ENCODE results near the gene MMP3.

Gene MMP3

GRCh38 chr11:102829316-102830000 is 14.0 kb downstream of the MMP3 start:
- Mint-ChIP-seq H3K27ac (no peak overlapping the region), H3K36me3 (ENCODE audit: insufficient read depth) (no peaks in the 10 kb centered on the region), H3K27me3 (peaks cover 22 to 47% of the 10 kb centered on the region in 2 donors), H3K4me1 (ENCODE audit: low read depth in 2 of 2) (no peaks in the 10 kb centered on the region), H3K4me3 (no peak overlapping the region), H3K9me3 (no peaks in the 10 kb centered on the region)
- no peak for ATAC-seq (replicated peaks)
- DNase-seq: no peak

- H3K27me3 Mint-ChIP-seq: peaks cover 9 to 18% of the 10 kb centered on the region in 2 donors
- no peaks in the 10 kb centered on the region for H3K4me1 Mint-ChIP-seq (ENCODE audit: low read depth in 2 of 2)
- DNase-seq (no peak), ATAC-seq (replicated peaks) (no peak)
- no peaks in the 10 kb centered on the region for H3K36me3 Mint-ChIP-seq (ENCODE audit: insufficient read depth)
- no peak overlapping the region for H3K4me3 Mint-ChIP-seq
- H3K9me3 Mint-ChIP-seq: no peaks in the 10 kb centered on the region
- H3K27ac Mint-ChIP-seq: no peak overlapping the region
Measured at GRCh38 chr11:102824556-102824955, 18.9 kb downstream of the MMP3 start.

- H3K4me3 Mint-ChIP-seq: no peak overlapping the region
- no peak overlapping the region for H3K27ac Mint-ChIP-seq
- peaks cover 0 to 7% of the 10 kb centered on the region in 2 donors for H3K9me3 Mint-ChIP-seq
- ATAC-seq (replicated peaks) (no peak), DNase-seq (no peak)
- H3K27me3 Mint-ChIP-seq: no peaks in the 10 kb centered on the region
- H3K36me3 Mint-ChIP-seq (ENCODE audit: insufficient read depth): no peaks in the 10 kb centered on the region
- H3K4me1 Mint-ChIP-seq (ENCODE audit: low read depth in 2 of 2): no peaks in the 10 kb centered on the region
Measured at GRCh38 chr11:102819491-102819890, 23.9 kb downstream of the MMP3 start.

GRCh38 chr11:102813484-102813883 is 29.9 kb downstream of the MMP3 start:
- ATAC-seq (replicated peaks): no peak

DNA sequence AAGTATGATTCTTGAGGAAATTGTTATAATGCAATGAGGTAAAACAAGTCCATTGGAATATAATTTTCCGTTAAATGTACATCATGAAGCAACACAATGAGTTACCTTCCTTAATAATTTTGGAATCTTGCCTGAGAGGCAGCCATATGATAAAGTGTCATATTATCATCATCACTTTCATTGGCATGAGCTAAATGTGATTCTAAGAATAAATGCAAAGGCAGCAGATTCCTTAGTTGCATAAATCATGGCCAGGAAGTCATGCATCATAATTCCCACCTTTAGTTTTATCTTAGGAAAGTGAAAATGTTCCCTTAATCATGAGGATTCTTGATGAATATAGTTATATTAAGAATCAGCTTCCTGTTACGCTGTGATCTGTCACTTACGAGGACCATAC is 31.2 kb downstream of the MMP3 start:
- Mint-ChIP-seq H3K27ac (no peak overlapping the region), H3K36me3 (ENCODE audit: insufficient read depth) (no peaks in the 10 kb centered on the region), H3K9me3 (peaks cover 0 to 5% of the 10 kb centered on the region in 2 donors), H3K4me3 (no peak overlapping the region), H3K27me3 (peaks cover 13 to 21% of the 10 kb centered on the region in 2 donors), H3K4me1 (ENCODE audit: low read depth in 2 of 2) (no peaks in the 10 kb centered on the region)
- ATAC-seq (replicated peaks): no peak
- no peak for DNase-seq

More at GRCh38 chr11:102813484-102813883, 29.9 kb downstream of the MMP3 start:
- H3K4me1 Mint-ChIP-seq (ENCODE audit: low read depth in 2 of 2): no peaks in the 10 kb centered on the region
- H3K27ac Mint-ChIP-seq: no peak overlapping the region
- H3K9me3 Mint-ChIP-seq: peaks cover 0 to 7% of the 10 kb centered on the region in 2 donors
- no peaks in the 10 kb centered on the region for H3K36me3 Mint-ChIP-seq (ENCODE audit: insufficient read depth)
- DNase-seq: no peak
- peaks cover 4 to 9% of the 10 kb centered on the region in 2 donors for H3K27me3 Mint-ChIP-seq
- no peak overlapping the region for H3K4me3 Mint-ChIP-seq

DNA sequence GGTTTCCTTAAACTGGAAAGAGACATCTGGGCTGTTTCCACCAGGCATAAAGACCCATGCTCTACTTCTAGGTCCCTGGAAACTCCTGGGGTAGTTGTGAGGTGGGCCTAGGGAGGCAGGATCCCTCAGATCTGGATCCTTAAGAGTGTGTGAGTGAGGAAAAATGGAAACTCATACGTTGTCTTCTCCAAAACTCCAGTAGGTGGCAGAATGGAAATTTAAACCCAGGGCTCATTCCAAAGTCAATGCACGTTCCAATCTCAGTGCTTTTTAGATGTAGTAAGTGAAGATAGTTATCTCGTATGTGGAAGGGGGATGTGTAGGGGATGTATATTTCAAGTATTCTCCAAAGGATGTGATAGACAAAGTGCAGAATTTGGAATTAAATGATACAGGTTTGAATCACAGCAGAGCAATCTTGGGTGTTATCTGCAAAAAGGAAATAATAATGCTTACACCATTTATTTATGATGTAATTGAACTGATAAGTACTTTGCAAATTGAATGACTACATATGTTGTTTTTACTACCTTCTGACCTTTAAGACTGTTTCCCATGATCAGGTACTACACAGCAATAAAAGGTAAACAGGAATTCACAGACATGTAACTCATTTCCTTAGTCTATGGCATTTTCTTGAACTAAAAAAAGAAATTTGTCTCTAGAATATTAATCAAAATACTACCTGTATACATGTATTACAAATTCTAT is 32.3 kb downstream of the MMP3 start:
- ATAC-seq (replicated peaks): no peak
- Mint-ChIP-seq H3K36me3 (ENCODE audit: insufficient read depth) (no peaks in the 10 kb centered on the region), H3K9me3 (no peaks in the 10 kb centered on the region), H3K4me1 (ENCODE audit: low read depth in 2 of 2) (no peaks in the 10 kb centered on the region), H3K4me3 (no peak overlapping the region), H3K27me3 (peaks cover 13 to 21% of the 10 kb centered on the region in 2 donors), H3K27ac (no peak overlapping the region)
- no peak for DNase-seq

DNA sequence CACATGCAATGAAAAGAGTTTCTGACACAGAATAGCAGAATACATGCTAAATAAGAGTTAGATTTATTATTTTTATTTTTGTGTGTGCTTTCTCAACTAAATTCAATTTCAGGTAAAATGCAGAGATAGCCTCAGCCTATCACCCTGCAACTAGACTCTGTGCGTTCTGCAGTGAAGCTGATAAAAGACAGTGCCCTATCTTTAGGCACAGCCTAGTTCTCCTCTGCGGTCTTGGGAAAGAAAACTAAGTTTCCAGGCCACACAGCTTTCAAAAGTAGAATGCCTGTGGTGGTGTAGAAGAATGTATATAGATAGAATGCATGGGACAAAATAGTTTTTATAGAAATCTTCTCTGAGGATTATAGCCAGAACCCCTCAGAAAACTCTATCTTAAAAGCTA is 33.4 kb downstream of the MMP3 start:
- Mint-ChIP-seq H3K9me3 (no peaks in the 10 kb centered on the region), H3K27ac (no peak overlapping the region), H3K4me3 (no peak overlapping the region), H3K27me3 (peaks cover 13 to 21% of the 10 kb centered on the region in 2 donors), H3K4me1 (ENCODE audit: low read depth in 2 of 2) (no peaks in the 10 kb centered on the region), H3K36me3 (ENCODE audit: insufficient read depth) (no peaks in the 10 kb centered on the region)
- ATAC-seq (replicated peaks) (no peak), DNase-seq (no peak)

- ATAC-seq (replicated peaks) (no peak), DNase-seq (no peak)
- Mint-ChIP-seq H3K4me3 (no peak overlapping the region), H3K9me3 (peaks cover 0 to 3% of the 10 kb centered on the region in 2 donors), H3K36me3 (ENCODE audit: insufficient read depth) (no peaks in the 10 kb centered on the region), H3K4me1 (ENCODE audit: low read depth in 2 of 2) (no peaks in the 10 kb centered on the region), H3K27ac (no peak overlapping the region), H3K27me3 (peaks cover 21 to 22% of the 10 kb centered on the region in 2 donors)
Measured at GRCh38 chr11:102807921-102808320, 35.5 kb downstream of the MMP3 start.

DNA sequence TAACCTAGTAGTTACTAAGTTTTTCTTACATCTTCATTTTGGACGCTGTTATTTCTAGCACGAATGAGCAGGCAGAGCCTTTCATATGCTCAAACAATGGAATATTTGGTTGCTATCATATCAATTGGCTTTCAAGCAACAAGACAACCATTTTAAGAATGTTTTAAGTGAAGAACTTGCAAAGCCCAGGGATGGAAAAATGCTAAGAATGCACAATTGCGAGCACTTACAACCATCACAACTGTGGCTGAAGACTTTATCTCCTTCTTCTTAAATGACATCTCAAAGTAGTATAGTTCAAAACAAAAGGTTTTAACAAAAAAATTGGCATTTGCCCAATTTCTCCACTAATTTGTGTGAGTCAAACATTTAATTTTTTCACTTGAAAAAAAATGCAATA is 37.1 kb downstream of the MMP3 start:
- Mint-ChIP-seq H3K27ac (no peak overlapping the region), H3K4me1 (ENCODE audit: low read depth in 2 of 2) (no peaks in the 10 kb centered on the region), H3K36me3 (ENCODE audit: insufficient read depth) (no peaks in the 10 kb centered on the region), H3K27me3 (peaks cover 21 to 22% of the 10 kb centered on the region in 2 donors), H3K4me3 (no peak overlapping the region), H3K9me3 (peaks cover 0 to 3% of the 10 kb centered on the region in 2 donors)
- ATAC-seq (replicated peaks) (no peak), DNase-seq (no peak)

DNA sequence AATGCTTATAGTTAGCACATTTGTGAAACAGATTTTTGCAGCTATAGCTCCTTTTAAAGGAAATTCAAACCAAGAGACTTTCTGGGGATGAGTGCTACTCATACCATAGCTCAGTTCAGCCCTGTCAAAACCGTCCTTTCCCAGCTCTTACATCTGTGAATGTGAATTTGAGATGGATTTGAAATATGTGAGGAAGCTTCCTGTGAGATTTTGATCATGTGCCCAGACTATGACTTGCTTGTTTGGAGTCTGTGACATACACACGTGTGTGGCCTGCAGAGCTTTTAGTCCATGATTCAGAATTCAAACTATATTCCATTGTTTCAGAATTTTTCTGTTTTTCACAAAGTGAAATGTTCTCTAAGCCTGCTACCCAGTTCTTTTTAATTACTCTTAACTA is 41.1 kb downstream of the MMP3 start:
- no peak overlapping the region for H3K27ac Mint-ChIP-seq
- H3K27me3 Mint-ChIP-seq: peaks cover 8 to 10% of the 10 kb centered on the region in 2 donors
- ATAC-seq (replicated peaks) (no peak), DNase-seq (no peak)
- H3K4me1 Mint-ChIP-seq (ENCODE audit: low read depth in 2 of 2): no peaks in the 10 kb centered on the region
- peaks cover 0 to 3% of the 10 kb centered on the region in 2 donors for H3K9me3 Mint-ChIP-seq
- H3K4me3 Mint-ChIP-seq: no peak overlapping the region
- H3K36me3 Mint-ChIP-seq (ENCODE audit: insufficient read depth): no peaks in the 10 kb centered on the region

- no peak overlapping the region for H3K4me3 Mint-ChIP-seq
- no peaks in the 10 kb centered on the region for H3K36me3 Mint-ChIP-seq (ENCODE audit: insufficient read depth)
- H3K27ac Mint-ChIP-seq: no peak overlapping the region
- ATAC-seq (replicated peaks): no peak
- H3K27me3 Mint-ChIP-seq: peaks cover 7 to 9% of the 10 kb centered on the region in 2 donors
- H3K9me3 Mint-ChIP-seq: peaks cover 0 to 3% of the 10 kb centered on the region in 2 donors
- no peaks in the 10 kb centered on the region for H3K4me1 Mint-ChIP-seq (ENCODE audit: low read depth in 2 of 2)
- no peak for DNase-seq
Measured at GRCh38 chr11:102800767-102801166, 42.6 kb downstream of the MMP3 start.

DNA sequence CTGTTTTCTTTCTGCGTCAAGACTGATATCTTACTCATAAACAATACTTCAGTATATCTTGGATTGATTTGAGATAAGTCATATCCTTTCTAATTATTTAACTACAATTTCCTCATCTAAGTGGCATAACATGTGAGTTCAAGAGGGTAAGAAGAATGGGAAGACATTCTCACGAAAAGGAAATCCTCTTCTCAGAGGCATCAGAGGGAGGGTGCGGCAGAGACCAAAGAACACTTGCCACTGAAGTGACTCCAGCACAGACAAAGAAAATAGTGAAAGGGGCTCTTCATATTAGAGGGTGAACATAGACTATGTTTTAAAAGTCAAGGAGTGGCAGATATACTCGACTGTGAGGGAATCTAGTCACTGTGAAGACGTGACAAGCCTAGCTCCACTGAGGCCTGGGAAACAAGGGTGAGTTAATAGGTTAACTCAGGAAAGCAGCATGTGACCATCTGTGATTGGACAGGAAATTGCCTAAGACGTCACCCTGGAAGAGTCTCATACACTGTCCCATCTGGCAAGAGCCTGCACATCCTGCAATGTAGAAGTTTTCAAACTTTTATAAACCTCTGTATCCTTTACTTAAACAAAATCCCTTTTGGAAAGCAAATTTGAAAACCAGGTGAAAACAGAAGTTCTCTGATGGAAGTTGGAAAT is 43.6 kb downstream of the MMP3 start:
- Mint-ChIP-seq H3K4me1 (ENCODE audit: low read depth in 2 of 2) (no peaks in the 10 kb centered on the region), H3K27ac (no peak overlapping the region), H3K4me3 (no peak overlapping the region), H3K27me3 (peaks cover 7 to 9% of the 10 kb centered on the region in 2 donors), H3K36me3 (ENCODE audit: insufficient read depth) (no peaks in the 10 kb centered on the region), H3K9me3 (peaks cover 0 to 3% of the 10 kb centered on the region in 2 donors)
- ATAC-seq (replicated peaks) (no peak), DNase-seq (no peak)

DNA sequence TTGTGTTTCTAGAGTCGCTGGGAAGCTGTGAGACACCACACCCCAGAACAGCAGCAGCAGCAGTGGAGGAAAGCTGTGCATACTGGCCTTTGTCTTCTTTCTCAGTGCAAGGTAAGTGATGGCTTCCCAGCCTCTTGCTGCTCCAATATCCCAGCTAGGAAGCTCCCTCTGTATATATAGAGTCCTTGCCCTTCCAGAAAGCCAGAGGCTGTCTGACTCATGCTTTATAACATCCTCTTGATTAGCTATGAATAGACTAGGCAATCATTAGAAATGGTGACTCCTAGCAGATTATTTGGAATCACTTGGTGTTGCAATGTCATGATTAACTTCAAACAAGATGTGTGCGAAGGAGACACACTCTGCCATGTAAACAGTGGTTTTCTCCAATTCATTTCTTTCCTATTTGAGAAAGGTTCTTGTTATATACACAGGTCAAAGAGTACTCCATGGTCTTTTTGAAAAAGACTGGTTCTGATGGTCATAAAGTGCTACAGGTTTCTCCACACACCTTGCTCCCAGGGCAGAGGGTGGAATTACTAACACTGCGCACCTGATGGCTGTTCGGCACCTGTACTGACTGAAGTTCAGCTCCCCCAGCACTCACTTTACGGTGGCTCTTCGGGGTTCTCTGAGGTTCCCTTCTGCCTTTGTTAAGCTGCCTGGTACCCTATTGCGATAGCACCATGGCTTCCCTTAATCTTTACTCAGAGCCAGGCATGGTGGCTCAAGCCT is 45.2 kb downstream of the MMP3 start, which contains the start of gene MMP1:
Gene MMP1, minus strand, starts transcription at position 149 of the 735 bp plus-strand sequence. Its CDS starts 68 bp downstream, at position 81.
- no peaks in the 10 kb centered on the region for H3K4me1 Mint-ChIP-seq (ENCODE audit: low read depth in 2 of 2)

More for the DNA sequence above, 45.2 kb downstream of the MMP3 start, which contains the start of gene MMP1:
- DNase-seq (no peak), ATAC-seq (replicated peaks) (no peak)
- Mint-ChIP-seq H3K27ac (no peak within 1 kb of the TSS), H3K36me3 (ENCODE audit: insufficient read depth) (no peaks in the 10 kb centered on the region), H3K9me3 (no peaks in the 10 kb centered on the region), H3K27me3 (peaks cover 0 to 7% of the 10 kb centered on the region in 2 donors), H3K4me3 (no peak within 1 kb of the TSS)
